Measurements from ENCODE around the gene ZNF521.

The ZNF521 gene

GRCh38 chr18:25186871-25187270 lies 165.1 kb downstream of the ZNF521 start:
- no peak overlapping the region for H3K9ac ChIP-seq (ENCODE audit: low read length in 2 of 2)
- H3K4me3 ChIP-seq (ENCODE audit: low read length in 2 of 2): no peak overlapping the region
- no peaks in the 10 kb centered on the region for H3K4me1 ChIP-seq (ENCODE audit: control insufficient read depth, insufficient read depth, low read length)
- no peaks in the 10 kb centered on the region for H3K27me3 ChIP-seq (ENCODE audit: control insufficient read depth in 1 of 2, insufficient read depth in 2 of 2, low read length in 2 of 2)
- no peaks in the 10 kb centered on the region for H3K36me3 ChIP-seq (ENCODE audit: control insufficient read depth in 2 of 2, insufficient read depth in 2 of 2, low read length in 2 of 2)
- no peak overlapping the region for H3K27ac ChIP-seq (ENCODE audit: low read length)
- no peaks in the 10 kb centered on the region for H3K9me3 ChIP-seq (ENCODE audit: control insufficient read depth in 2 of 2, low read length in 2 of 2)

- no peak overlapping the region for H3K27ac ChIP-seq (ENCODE audit: low read length)
- H3K36me3 ChIP-seq (ENCODE audit: control insufficient read depth in 2 of 2, insufficient read depth in 2 of 2, low read length in 2 of 2): no peaks in the 10 kb centered on the region
- H3K4me3 ChIP-seq (ENCODE audit: low read length in 2 of 2): no peak overlapping the region
- H3K9me3 ChIP-seq (ENCODE audit: control insufficient read depth in 2 of 2, low read length in 2 of 2): no peaks in the 10 kb centered on the region
- no peak overlapping the region for H3K9ac ChIP-seq (ENCODE audit: low read length in 2 of 2)
- no peaks in the 10 kb centered on the region for H3K4me1 ChIP-seq (ENCODE audit: control insufficient read depth, insufficient read depth, low read length)
- no peaks in the 10 kb centered on the region for H3K27me3 ChIP-seq (ENCODE audit: control insufficient read depth in 1 of 2, insufficient read depth in 2 of 2, low read length in 2 of 2)
Measured at GRCh38 chr18:25181993-25182392, 170.0 kb downstream of the ZNF521 start.

- Histone ChIP-seq H3K36me3 (ENCODE audit: control insufficient read depth in 2 of 2, insufficient read depth in 2 of 2, low read length in 2 of 2) (no peaks in the 10 kb centered on the region), H3K9ac (ENCODE audit: low read length in 2 of 2) (no peak overlapping the region), H3K27ac (ENCODE audit: low read length) (no peak overlapping the region), H3K27me3 (ENCODE audit: control insufficient read depth in 1 of 2, insufficient read depth in 2 of 2, low read length in 2 of 2) (no peaks in the 10 kb centered on the region), H3K4me3 (ENCODE audit: low read length in 2 of 2) (no peak overlapping the region), H3K9me3 (ENCODE audit: control insufficient read depth in 2 of 2, low read length in 2 of 2) (no peaks in the 10 kb centered on the region), H3K4me1 (ENCODE audit: control insufficient read depth, insufficient read depth, low read length) (no peaks in the 10 kb centered on the region)
Measured at GRCh38 chr18:25181581-25181980, 170.4 kb downstream of the ZNF521 start.

GRCh38 chr18:25180973-25181548 lies 170.9 kb downstream of the ZNF521 start:
- Histone ChIP-seq H3K27ac (ENCODE audit: low read length) (no peak overlapping the region), H3K4me1 (ENCODE audit: control insufficient read depth, insufficient read depth, low read length) (no peaks in the 10 kb centered on the region), H3K9ac (ENCODE audit: low read length in 2 of 2) (no peak overlapping the region), H3K27me3 (ENCODE audit: control insufficient read depth in 1 of 2, insufficient read depth in 2 of 2, low read length in 2 of 2) (no peaks in the 10 kb centered on the region), H3K9me3 (ENCODE audit: control insufficient read depth in 2 of 2, low read length in 2 of 2) (no peaks in the 10 kb centered on the region), H3K36me3 (ENCODE audit: control insufficient read depth in 2 of 2, insufficient read depth in 2 of 2, low read length in 2 of 2) (no peaks in the 10 kb centered on the region), H3K4me3 (ENCODE audit: low read length in 2 of 2) (no peak overlapping the region)

GRCh38 chr18:25177631-25178030 lies 174.3 kb downstream of the ZNF521 start:
- Histone ChIP-seq H3K27me3 (ENCODE audit: control insufficient read depth in 1 of 2, insufficient read depth in 2 of 2, low read length in 2 of 2) (no peaks in the 10 kb centered on the region), H3K9ac (ENCODE audit: low read length in 2 of 2) (no peak overlapping the region), H3K9me3 (ENCODE audit: control insufficient read depth in 2 of 2, low read length in 2 of 2) (no peaks in the 10 kb centered on the region), H3K36me3 (ENCODE audit: control insufficient read depth in 2 of 2, insufficient read depth in 2 of 2, low read length in 2 of 2) (no peaks in the 10 kb centered on the region), H3K4me3 (ENCODE audit: low read length in 2 of 2) (no peak overlapping the region), H3K4me1 (ENCODE audit: control insufficient read depth, insufficient read depth, low read length) (no peaks in the 10 kb centered on the region), H3K27ac (ENCODE audit: low read length) (no peak overlapping the region)

GRCh38 chr18:25176518-25177042 lies 175.4 kb downstream of the ZNF521 start:
- Histone ChIP-seq H3K27me3 (ENCODE audit: control insufficient read depth in 1 of 2, insufficient read depth in 2 of 2, low read length in 2 of 2) (no peaks in the 10 kb centered on the region), H3K9me3 (ENCODE audit: control insufficient read depth in 2 of 2, low read length in 2 of 2) (no peaks in the 10 kb centered on the region), H3K9ac (ENCODE audit: low read length in 2 of 2) (no peak overlapping the region), H3K4me1 (ENCODE audit: control insufficient read depth, insufficient read depth, low read length) (no peaks in the 10 kb centered on the region), H3K27ac (ENCODE audit: low read length) (no peak overlapping the region), H3K36me3 (ENCODE audit: control insufficient read depth in 2 of 2, insufficient read depth in 2 of 2, low read length in 2 of 2) (no peaks in the 10 kb centered on the region), H3K4me3 (ENCODE audit: low read length in 2 of 2) (no peak overlapping the region)

GRCh38 chr18:25175558-25176517 lies 176.1 kb downstream of the ZNF521 start:
- Histone ChIP-seq H3K4me3 (ENCODE audit: low read length in 2 of 2) (no peak overlapping the region), H3K4me1 (ENCODE audit: control insufficient read depth, insufficient read depth, low read length) (no peaks in the 10 kb centered on the region), H3K36me3 (ENCODE audit: control insufficient read depth in 2 of 2, insufficient read depth in 2 of 2, low read length in 2 of 2) (no peaks in the 10 kb centered on the region)

GRCh38 chr18:25174324-25174723 lies 177.6 kb downstream of the ZNF521 start:
- no peaks in the 10 kb centered on the region for H3K36me3 ChIP-seq (ENCODE audit: control insufficient read depth in 2 of 2, insufficient read depth in 2 of 2, low read length in 2 of 2)
- H3K9ac ChIP-seq (ENCODE audit: low read length in 2 of 2): no peak overlapping the region
- no peaks in the 10 kb centered on the region for H3K4me1 ChIP-seq (ENCODE audit: control insufficient read depth, insufficient read depth, low read length)
- H3K27ac ChIP-seq (ENCODE audit: low read length): no peak overlapping the region
- H3K4me3 ChIP-seq (ENCODE audit: low read length in 2 of 2): no peak overlapping the region
- no peaks in the 10 kb centered on the region for H3K27me3 ChIP-seq (ENCODE audit: control insufficient read depth in 1 of 2, insufficient read depth in 2 of 2, low read length in 2 of 2)
- no peaks in the 10 kb centered on the region for H3K9me3 ChIP-seq (ENCODE audit: control insufficient read depth in 2 of 2, low read length in 2 of 2)

More at GRCh38 chr18:25175558-25176517, 176.1 kb downstream of the ZNF521 start:
- Histone ChIP-seq H3K9me3 (ENCODE audit: control insufficient read depth in 2 of 2, low read length in 2 of 2) (no peaks in the 10 kb centered on the region), H3K27ac (ENCODE audit: low read length) (no peak overlapping the region), H3K27me3 (ENCODE audit: control insufficient read depth in 1 of 2, insufficient read depth in 2 of 2, low read length in 2 of 2) (no peaks in the 10 kb centered on the region), H3K9ac (ENCODE audit: low read length in 2 of 2) (no peak overlapping the region)

GRCh38 chr18:25171334-25171733 lies 180.6 kb downstream of the ZNF521 start:
- Histone ChIP-seq H3K4me3 (ENCODE audit: low read length in 2 of 2) (no peak overlapping the region), H3K27ac (ENCODE audit: low read length) (no peak overlapping the region), H3K9me3 (ENCODE audit: control insufficient read depth in 2 of 2, low read length in 2 of 2) (no peaks in the 10 kb centered on the region), H3K9ac (ENCODE audit: low read length in 2 of 2) (no peak overlapping the region), H3K36me3 (ENCODE audit: control insufficient read depth in 2 of 2, insufficient read depth in 2 of 2, low read length in 2 of 2) (no peaks in the 10 kb centered on the region), H3K4me1 (ENCODE audit: control insufficient read depth, insufficient read depth, low read length) (no peaks in the 10 kb centered on the region), H3K27me3 (ENCODE audit: control insufficient read depth in 1 of 2, insufficient read depth in 2 of 2, low read length in 2 of 2) (no peaks in the 10 kb centered on the region)

GRCh38 chr18:25170402-25170801 lies 181.6 kb downstream of the ZNF521 start:
- Histone ChIP-seq H3K9ac (ENCODE audit: low read length in 2 of 2) (no peak overlapping the region), H3K4me3 (ENCODE audit: low read length in 2 of 2) (no peak overlapping the region), H3K9me3 (ENCODE audit: control insufficient read depth in 2 of 2, low read length in 2 of 2) (no peaks in the 10 kb centered on the region), H3K27me3 (ENCODE audit: control insufficient read depth in 1 of 2, insufficient read depth in 2 of 2, low read length in 2 of 2) (no peaks in the 10 kb centered on the region), H3K4me1 (ENCODE audit: control insufficient read depth, insufficient read depth, low read length) (no peaks in the 10 kb centered on the region), H3K36me3 (ENCODE audit: control insufficient read depth in 2 of 2, insufficient read depth in 2 of 2, low read length in 2 of 2) (no peaks in the 10 kb centered on the region), H3K27ac (ENCODE audit: low read length) (no peak overlapping the region)

GRCh38 chr18:25169701-25170100 lies 182.3 kb downstream of the ZNF521 start:
- Histone ChIP-seq H3K9ac (ENCODE audit: low read length in 2 of 2) (no peak overlapping the region), H3K4me1 (ENCODE audit: control insufficient read depth, insufficient read depth, low read length) (no peaks in the 10 kb centered on the region), H3K27ac (ENCODE audit: low read length) (no peak overlapping the region), H3K9me3 (ENCODE audit: control insufficient read depth in 2 of 2, low read length in 2 of 2) (no peaks in the 10 kb centered on the region), H3K4me3 (ENCODE audit: low read length in 2 of 2) (no peak overlapping the region), H3K27me3 (ENCODE audit: control insufficient read depth in 1 of 2, insufficient read depth in 2 of 2, low read length in 2 of 2) (no peaks in the 10 kb centered on the region), H3K36me3 (ENCODE audit: control insufficient read depth in 2 of 2, insufficient read depth in 2 of 2, low read length in 2 of 2) (no peaks in the 10 kb centered on the region)
